NCI-H226 (cell line): ENCODE measurements around the gene RNPEPL1.

Experiments used
- DNase-seq: peaks from one replicate; pipeline ENCODE4 v3.0.0-alpha.2; 2015

The RNPEPL1 gene

DNA sequence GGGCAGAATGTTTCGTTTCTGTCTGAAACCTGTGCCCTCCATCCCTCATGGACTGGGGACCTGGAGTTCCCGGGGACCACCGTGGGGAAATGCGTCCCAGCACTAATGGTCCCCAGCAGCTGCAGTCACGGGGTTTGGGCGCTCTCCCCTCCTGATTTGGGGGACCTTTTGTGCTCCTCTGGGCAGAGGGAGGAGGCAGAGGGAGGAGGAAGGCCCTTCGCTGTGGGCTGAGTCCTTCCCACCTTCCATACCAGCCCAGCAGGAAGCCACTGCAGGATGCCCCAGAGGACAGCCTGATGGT is 60.2 kb downstream of the RNPEPL1 start:
- DNase-seq = no peak

DNA sequence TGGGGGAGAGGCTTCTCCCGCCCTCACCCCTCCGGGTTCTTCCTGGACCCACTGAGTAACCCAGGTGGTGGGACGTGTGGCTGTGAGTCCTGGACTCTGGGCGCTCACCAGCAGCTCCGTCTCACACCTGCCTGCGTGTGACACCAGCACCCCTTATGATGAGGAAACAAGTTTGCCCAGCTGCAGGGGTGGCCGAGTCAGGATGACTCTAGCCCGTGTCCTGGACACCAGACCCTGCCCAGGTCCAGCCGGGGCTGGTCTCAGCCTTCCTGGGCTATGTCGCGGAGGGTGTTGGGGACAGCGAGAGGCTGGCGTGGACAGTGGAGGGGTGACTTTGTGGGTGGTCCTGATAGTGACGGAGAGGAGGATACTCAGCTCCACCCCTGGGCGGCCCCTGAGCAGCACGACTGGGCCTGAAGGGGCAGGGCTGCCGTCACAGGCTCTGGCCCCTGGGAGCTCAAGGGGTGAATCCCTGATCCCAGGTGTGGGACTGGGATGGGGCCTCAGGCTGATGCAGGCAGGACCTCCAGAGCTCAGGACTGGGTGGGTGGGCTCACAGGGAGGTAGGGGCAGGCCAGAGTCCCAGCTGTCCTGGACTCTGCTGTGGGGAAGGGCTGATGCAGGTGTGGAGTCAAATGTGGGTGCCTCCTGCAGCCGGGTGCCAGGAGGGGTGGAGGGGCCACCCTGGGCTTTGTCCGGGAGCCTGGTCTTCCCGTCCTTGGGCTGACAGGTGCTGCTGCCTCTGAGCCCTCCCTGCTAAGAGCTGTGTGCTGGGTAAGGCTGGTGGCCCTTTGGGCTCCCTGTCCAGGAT is 60.7 kb downstream of the RNPEPL1 start:
- no peak for DNase-seq

DNA sequence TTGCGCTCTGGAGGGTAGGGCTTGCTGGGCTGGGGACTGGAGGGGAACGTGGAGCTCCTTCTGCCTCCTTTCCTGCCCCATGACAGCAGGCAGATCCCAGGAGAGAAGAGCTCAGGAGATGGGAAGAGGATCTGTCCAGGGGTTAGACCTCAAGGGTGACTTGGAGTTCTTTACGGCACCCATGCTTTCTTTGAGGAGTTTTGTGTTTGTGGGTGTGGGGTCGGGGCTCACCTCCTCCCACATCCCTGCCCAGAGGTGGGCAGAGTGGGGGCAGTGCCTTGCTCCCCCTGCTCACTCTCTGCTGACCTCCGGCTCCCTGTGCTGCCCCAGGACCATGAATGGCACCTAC is 61.3 kb downstream of the RNPEPL1 start:
- DNase-seq = no peak

DNA sequence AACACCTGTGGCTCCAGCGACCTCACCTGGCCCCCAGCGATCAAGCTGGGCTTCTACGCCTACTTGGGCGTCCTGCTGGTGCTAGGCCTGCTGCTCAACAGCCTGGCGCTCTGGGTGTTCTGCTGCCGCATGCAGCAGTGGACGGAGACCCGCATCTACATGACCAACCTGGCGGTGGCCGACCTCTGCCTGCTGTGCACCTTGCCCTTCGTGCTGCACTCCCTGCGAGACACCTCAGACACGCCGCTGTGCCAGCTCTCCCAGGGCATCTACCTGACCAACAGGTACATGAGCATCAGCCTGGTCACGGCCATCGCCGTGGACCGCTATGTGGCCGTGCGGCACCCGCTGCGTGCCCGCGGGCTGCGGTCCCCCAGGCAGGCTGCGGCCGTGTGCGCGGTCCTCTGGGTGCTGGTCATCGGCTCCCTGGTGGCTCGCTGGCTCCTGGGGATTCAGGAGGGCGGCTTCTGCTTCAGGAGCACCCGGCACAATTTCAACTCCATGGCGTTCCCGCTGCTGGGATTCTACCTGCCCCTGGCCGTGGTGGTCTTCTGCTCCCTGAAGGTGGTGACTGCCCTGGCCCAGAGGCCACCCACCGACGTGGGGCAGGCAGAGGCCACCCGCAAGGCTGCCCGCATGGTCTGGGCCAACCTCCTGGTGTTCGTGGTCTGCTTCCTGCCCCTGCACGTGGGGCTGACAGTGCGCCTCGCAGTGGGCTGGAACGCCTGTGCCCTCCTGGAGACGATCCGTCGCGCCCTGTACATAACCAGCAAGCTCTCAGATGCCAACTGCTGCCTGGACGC is 61.9 kb downstream of the RNPEPL1 start:
- DNase-seq = no peak
